WTC11 (cell line): ENCODE data around the gene REPIN1. TPM values are rescaled to one million over a fixed set of nuclear protein-coding genes. Genes with fewer than 3 reads are reported as not detected.

Experiments
- ATAC-seq: fragments of 200-7000 bp; cut with Tn5 transposase; 2 replicates; pipeline ENCODE4 v1.10.0; 2021; ENCODE audit warnings: mild to moderate bottlenecking, moderate library complexity
- CTCF ChIA-PET: fragments of 300-600 bp; sonication (Branson Sonifier 250); formaldehyde crosslinking; loops from one replicate; lab custom pipeline; 2021; ENCODE audit warnings: antibody characterized with exemption; lab: Charles Lee
- POLR2A ChIA-PET: fragments of 350-600 bp; sonication (Branson Sonifier 250); formaldehyde crosslinking; loops from one replicate; lab custom pipeline; 2021; ENCODE audit warnings: antibody characterized with exemption; lab: Charles Lee
- DNase-seq: peaks from one replicate; pipeline ENCODE4 v3.0.0; 2021; ENCODE audit warnings: low spot score
- H3K27ac Mint-ChIP-seq: 2 replicates; pipeline ENCODE4 v1.8.0; 2021; ENCODE audit warnings: mixed read lengths
- H3K27me3 Mint-ChIP-seq: 2 replicates; pipeline ENCODE4 v1.8.0; 2021; ENCODE audit warnings: low read depth, mild to moderate bottlenecking, moderate library complexity, mixed read lengths
- H3K36me3 Mint-ChIP-seq: 2 replicates; pipeline ENCODE4 v1.8.0; 2021; ENCODE audit warnings: mixed read lengths
- H3K4me1 Mint-ChIP-seq: 2 replicates; pipeline ENCODE4 v1.8.0; 2022; ENCODE audit warnings: mixed read lengths
- H3K4me3 Mint-ChIP-seq: 2 replicates; pipeline ENCODE4 v1.8.0; 2021; ENCODE audit warnings: mild to moderate bottlenecking, moderate library complexity, mixed read lengths
- H3K9me3 Mint-ChIP-seq: 2 replicates; pipeline ENCODE4 v1.8.0; 2021; ENCODE audit warnings: mixed read lengths
- GABPB1 ChIP-seq: sonication (generic); formaldehyde crosslinking; IDR thresholded peaks from 2 replicates; pipeline ENCODE4 v1.8.1; 2023; ENCODE audit warnings: mild to moderate bottlenecking, missing genetic modification reagents
- GRHL2 ChIP-seq: fragments of 250-450 bp; sonication (Bioruptor Pico); IDR thresholded peaks from 2 replicates; pipeline ENCODE4 v1.8.0; 2022; ENCODE audit warnings: mild to moderate bottlenecking, moderate library complexity; ENCODE audit not compliant: insufficient replicate concordance, severe bottlenecking
- JAZF1 ChIP-seq: fragments of 250-450 bp; sonication (Bioruptor Pico); IDR thresholded peaks from 2 replicates; pipeline ENCODE4 v1.9.0; 2021; ENCODE audit warnings: moderate library complexity, mild to moderate bottlenecking, inconsistent platforms
- MXD4 ChIP-seq: fragments of 250-450 bp; sonication (Bioruptor Pico); IDR thresholded peaks from 2 replicates; pipeline ENCODE4 v1.8.0; 2021; ENCODE audit warnings: mild to moderate bottlenecking, moderate library complexity, borderline replicate concordance
- NFATC4 ChIP-seq: fragments of 250-450 bp; sonication (Bioruptor Pico); IDR thresholded peaks from 2 replicates; pipeline ENCODE4 v1.9.0; 2021; ENCODE audit warnings: mild to moderate bottlenecking
- PREB ChIP-seq: sonication (generic); formaldehyde crosslinking; IDR thresholded peaks from 2 replicates; pipeline ENCODE4 v1.8.1; 2022; ENCODE audit warnings: mild to moderate bottlenecking, missing genetic modification reagents, moderate library complexity, borderline replicate concordance
- RELA ChIP-seq: sonication (generic); formaldehyde crosslinking; IDR thresholded peaks from 2 replicates; pipeline ENCODE4 v1.8.1; 2022; ENCODE audit warnings: missing genetic modification reagents, mild to moderate bottlenecking, borderline replicate concordance
- SOX15 ChIP-seq: fragments of 250-450 bp; sonication (Bioruptor Pico); IDR thresholded peaks from 2 replicates; pipeline ENCODE4 v1.9.0; 2021; ENCODE audit warnings: mild to moderate bottlenecking
- SP1 ChIP-seq: sonication (generic); formaldehyde crosslinking; conservative IDR thresholded peaks from 2 replicates; pipeline ENCODE4 v1.8.1; 2022; ENCODE audit warnings: missing genetic modification reagents
- ZBTB21 ChIP-seq: sonication (generic); formaldehyde crosslinking; IDR thresholded peaks from 2 replicates; pipeline ENCODE4 v1.8.1; 2023; ENCODE audit warnings: mild to moderate bottlenecking, missing genetic modification reagents, borderline replicate concordance
- ZMAT4 ChIP-seq: fragments of 250-450 bp; sonication (Bioruptor Pico); IDR thresholded peaks from 2 replicates; pipeline ENCODE4 v1.9.0; 2021; ENCODE audit warnings: mild to moderate bottlenecking
- ZNF121 ChIP-seq: sonication (generic); formaldehyde crosslinking; IDR thresholded peaks from 2 replicates; pipeline ENCODE4 v1.8.0; 2023; ENCODE audit warnings: missing genetic modification reagents
- ZNF219 ChIP-seq: sonication (generic); formaldehyde crosslinking; IDR thresholded peaks from 2 replicates; pipeline ENCODE4 v1.8.0; 2023; ENCODE audit warnings: missing genetic modification reagents, mild to moderate bottlenecking, borderline replicate concordance
- ZNF263 ChIP-seq: sonication (generic); formaldehyde crosslinking; IDR thresholded peaks from 2 replicates; pipeline ENCODE4 v1.8.1; 2022; ENCODE audit warnings: low read depth, mild to moderate bottlenecking, moderate library complexity, missing genetic modification reagents
- ZNF317 ChIP-seq: sonication (generic); formaldehyde crosslinking; IDR thresholded peaks from 2 replicates; pipeline ENCODE4 v1.8.1; 2023; ENCODE audit warnings: low read depth, mild to moderate bottlenecking, moderate library complexity, missing genetic modification reagents, borderline replicate concordance
- ZNF416 ChIP-seq: fragments of 250-450 bp; sonication (Bioruptor Pico); IDR thresholded peaks from 2 replicates; pipeline ENCODE4 v1.9.0; 2021; ENCODE audit warnings: mild to moderate bottlenecking, inconsistent platforms
- ZNF671 ChIP-seq: fragments of 250-450 bp; sonication (Bioruptor Pico); IDR thresholded peaks from 2 replicates; pipeline ENCODE4 v1.8.0; 2021; ENCODE audit warnings: mild to moderate bottlenecking
- total RNA-seq: library from RNA; stranded (reverse); gene quantifications from 3 replicates; pipeline ENCODE4 v1.2.3, GENCODE V29; 2021
- TF ChIP-seq, protein P1 (sequence below): sonication (generic); formaldehyde crosslinking; IDR thresholded peaks from 2 replicates; pipeline ENCODE4 v1.8.0; 2022; ENCODE audit warnings: mild to moderate bottlenecking, missing genetic modification reagents
- TF ChIP-seq, protein P2 (sequence below): sonication (generic); formaldehyde crosslinking; IDR thresholded peaks from 2 replicates; pipeline ENCODE4 v1.8.1; 2023; ENCODE audit warnings: mild to moderate bottlenecking, missing genetic modification reagents, borderline replicate concordance

REPIN1 gene
- total RNA-seq, 1 experiment from 2014 or later: 130 TPM

DNA sequence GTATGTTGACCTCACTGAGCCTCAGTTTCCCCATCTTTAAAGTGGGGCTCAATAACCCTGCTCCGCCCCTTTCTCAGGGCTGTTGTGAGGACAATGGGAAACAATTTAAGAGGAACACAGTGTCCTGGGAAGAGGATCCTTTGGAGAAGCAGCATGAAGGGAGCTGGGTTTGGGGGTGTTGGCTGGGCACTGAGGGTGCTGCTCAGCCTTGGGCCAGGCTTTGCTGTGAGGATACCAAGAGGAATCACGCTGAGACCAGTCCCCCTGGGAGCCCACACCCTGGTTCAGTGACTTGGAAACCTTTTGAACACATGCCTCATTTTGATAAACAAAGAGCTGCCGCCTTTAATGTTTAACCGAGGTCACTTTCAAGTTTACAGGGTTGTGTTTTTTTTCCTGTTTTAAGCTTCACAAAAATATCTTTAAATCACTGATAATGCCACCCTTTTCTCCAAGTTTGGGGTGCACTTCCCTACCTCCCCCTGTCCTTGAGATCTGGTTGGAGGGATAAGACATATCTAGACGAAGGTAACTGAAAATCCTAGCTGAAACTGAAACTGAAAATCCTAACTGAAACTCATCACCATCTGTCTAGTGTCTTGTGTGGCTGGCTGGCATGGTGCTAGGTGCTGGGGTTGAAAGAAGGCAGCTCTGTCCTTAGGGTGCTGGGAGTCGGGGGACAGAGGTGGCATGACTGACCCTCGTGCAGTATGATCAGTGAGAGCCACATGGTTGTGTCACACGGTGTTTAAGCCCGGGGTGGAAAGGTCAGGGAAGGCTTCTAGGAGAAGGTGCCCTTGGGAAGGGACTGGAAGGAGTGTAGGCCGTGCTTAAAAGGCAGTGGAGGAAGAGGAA, 38.2 kb downstream of the REPIN1 start:
- no peaks in the 10 kb centered on the region for H3K27me3 Mint-ChIP-seq
- H3K36me3 Mint-ChIP-seq: peaks cover 6% of the 10 kb centered on the region
- ATAC-seq (no peak), DNase-seq (no peak)
- TF ChIP-seq SP1 (CRISPR knock-in tag): no peak
- TF ChIP-seq ZNF317 (CRISPR knock-in tag): no peak
- no peak for TF ChIP-seq PREB
- no peak for TF ChIP-seq ZNF263 (CRISPR knock-in tag)
- TF ChIP-seq ZMAT4 (CRISPR knock-in tag): no peak
- TF ChIP-seq ZNF671: no peak
- TF ChIP-seq NFATC4 (CRISPR knock-in tag): no peak
- no peak for TF ChIP-seq ZNF121
- TF ChIP-seq RELA (CRISPR knock-in tag): no peak
- TF ChIP-seq, protein P1, sequence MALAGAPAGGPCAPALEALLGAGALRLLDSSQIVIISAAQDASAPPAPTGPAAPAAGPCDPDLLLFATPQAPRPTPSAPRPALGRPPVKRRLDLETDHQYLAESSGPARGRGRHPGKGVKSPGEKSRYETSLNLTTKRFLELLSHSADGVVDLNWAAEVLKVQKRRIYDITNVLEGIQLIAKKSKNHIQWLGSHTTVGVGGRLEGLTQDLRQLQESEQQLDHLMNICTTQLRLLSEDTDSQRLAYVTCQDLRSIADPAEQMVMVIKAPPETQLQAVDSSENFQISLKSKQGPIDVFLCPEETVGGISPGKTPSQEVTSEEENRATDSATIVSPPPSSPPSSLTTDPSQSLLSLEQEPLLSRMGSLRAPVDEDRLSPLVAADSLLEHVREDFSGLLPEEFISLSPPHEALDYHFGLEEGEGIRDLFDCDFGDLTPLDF: no peak
- TF ChIP-seq ZNF219 (CRISPR knock-in tag): no peak
- TF ChIP-seq JAZF1 (CRISPR knock-in tag): no peak
- no peak for TF ChIP-seq SOX15 (CRISPR knock-in tag)
- TF ChIP-seq, protein P2, sequence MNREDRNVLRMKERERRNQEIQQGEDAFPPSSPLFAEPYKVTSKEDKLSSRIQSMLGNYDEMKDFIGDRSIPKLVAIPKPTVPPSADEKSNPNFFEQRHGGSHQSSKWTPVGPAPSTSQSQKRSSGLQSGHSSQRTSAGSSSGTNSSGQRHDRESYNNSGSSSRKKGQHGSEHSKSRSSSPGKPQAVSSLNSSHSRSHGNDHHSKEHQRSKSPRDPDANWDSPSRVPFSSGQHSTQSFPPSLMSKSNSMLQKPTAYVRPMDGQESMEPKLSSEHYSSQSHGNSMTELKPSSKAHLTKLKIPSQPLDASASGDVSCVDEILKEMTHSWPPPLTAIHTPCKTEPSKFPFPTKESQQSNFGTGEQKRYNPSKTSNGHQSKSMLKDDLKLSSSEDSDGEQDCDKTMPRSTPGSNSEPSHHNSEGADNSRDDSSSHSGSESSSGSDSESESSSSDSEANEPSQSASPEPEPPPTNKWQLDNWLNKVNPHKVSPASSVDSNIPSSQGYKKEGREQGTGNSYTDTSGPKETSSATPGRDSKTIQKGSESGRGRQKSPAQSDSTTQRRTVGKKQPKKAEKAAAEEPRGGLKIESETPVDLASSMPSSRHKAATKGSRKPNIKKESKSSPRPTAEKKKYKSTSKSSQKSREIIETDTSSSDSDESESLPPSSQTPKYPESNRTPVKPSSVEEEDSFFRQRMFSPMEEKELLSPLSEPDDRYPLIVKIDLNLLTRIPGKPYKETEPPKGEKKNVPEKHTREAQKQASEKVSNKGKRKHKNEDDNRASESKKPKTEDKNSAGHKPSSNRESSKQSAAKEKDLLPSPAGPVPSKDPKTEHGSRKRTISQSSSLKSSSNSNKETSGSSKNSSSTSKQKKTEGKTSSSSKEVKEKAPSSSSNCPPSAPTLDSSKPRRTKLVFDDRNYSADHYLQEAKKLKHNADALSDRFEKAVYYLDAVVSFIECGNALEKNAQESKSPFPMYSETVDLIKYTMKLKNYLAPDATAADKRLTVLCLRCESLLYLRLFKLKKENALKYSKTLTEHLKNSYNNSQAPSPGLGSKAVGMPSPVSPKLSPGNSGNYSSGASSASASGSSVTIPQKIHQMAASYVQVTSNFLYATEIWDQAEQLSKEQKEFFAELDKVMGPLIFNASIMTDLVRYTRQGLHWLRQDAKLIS (CRISPR knock-in tag): no peak
- TF ChIP-seq ZNF416 (CRISPR knock-in tag): no peak
- no peak for TF ChIP-seq MXD4 (CRISPR knock-in tag)
- no peak for TF ChIP-seq ZBTB21
- peaks cover 47% of the 10 kb centered on the region for H3K4me1 Mint-ChIP-seq
- POLR2A ChIA-PET: interaction anchor here (0.6 to 6.5 kb wide), 7 partner anchors 22 to 77 kb away, joined by 4 to 50 read pairs (median 5); partner anchors contain the start of gene REPIN1
- CTCF ChIA-PET: interaction anchor here (0.8 to 3.1 kb wide), 7 partner anchors 11 to 43 kb away, joined by 3 to 9 read pairs (median 4); partner anchors contain the start of gene REPIN1
- no peaks in the 10 kb centered on the region for H3K9me3 Mint-ChIP-seq
- peak overlapping the region; percentile 94 for H3K27ac Mint-ChIP-seq
- peak overlapping the region; percentile 76 for H3K4me3 Mint-ChIP-seq

DNA sequence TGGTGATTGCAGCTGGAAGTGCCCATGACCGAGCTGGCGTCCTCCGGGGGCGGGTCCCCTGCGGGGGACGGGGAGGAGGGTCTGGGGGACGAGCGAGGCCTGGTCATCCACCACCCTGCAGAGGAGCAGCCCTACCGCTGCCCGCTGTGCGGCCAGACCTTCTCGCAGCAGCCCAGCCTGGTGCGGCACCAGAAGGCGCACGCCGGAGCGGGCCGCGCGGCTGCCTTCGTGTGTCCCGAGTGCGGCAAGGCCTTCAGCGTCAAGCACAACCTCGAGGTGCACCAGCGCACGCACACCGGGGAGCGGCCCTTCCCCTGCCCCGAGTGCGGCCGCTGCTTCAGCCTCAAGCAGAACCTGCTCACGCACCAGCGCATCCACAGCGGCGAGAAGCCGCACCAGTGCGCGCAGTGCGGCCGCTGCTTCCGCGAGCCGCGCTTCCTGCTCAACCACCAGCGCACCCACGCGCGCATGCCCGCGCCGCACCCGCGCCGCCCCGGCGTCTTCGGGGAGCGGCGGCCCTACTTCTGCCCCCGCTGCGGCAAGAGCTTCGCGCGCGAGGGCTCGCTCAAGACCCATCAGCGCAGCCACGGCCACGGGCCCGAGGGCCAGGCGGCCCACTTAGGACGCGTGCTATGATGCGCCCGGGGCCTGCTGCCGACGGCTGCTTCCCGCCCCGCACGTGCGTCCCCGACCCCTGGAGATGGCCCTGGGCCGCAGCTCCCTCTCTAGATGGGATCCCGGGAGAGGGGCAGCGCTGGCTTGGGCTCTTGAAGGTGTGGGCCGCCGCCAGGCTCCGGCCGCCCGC, 39.2 kb downstream of the REPIN1 start:
- no peaks in the 10 kb centered on the region for H3K27me3 Mint-ChIP-seq
- no peak overlapping the region for H3K27ac Mint-ChIP-seq
- no peak overlapping the region for H3K4me3 Mint-ChIP-seq
- DNase-seq (no peak), ATAC-seq (no peak)
- TF ChIP-seq GABPB1 (CRISPR knock-in tag): no peak
- no peak for TF ChIP-seq GRHL2 (CRISPR knock-in tag)
- TF ChIP-seq ZNF317 (CRISPR knock-in tag): no peak
- H3K4me1 Mint-ChIP-seq: peaks cover 37% of the 10 kb centered on the region
- peaks cover 6% of the 10 kb centered on the region for H3K36me3 Mint-ChIP-seq
- H3K9me3 Mint-ChIP-seq: no peaks in the 10 kb centered on the region
- ChIA-PET CTCF (interaction anchor here (1.2 to 3.1 kb wide), 4 partner anchors 10 to 39 kb away, joined by 4 to 9 read pairs (median 6); partner anchors contain the start of gene REPIN1), POLR2A (interaction anchor here (0.6 to 6.5 kb wide), 4 partner anchors 23 to 49 kb away, joined by 4 to 50 read pairs (median 10); partner anchors contain the start of gene REPIN1)
